CD4-positive, CD25-positive, alpha-beta regulatory T cell (primary cell): ENCODE data around the gene RHOB. TPM values are rescaled to one million over a fixed set of nuclear protein-coding genes. Genes with fewer than 3 reads are reported as not detected.
A peak's percentile ranks its signal among the peaks of the same experiment; 100 is the strongest.

Experiments
- ATAC-seq, 2 donors: fragments of 150-1000 bp; cut with Tn5 transposase; one replicate each; pipeline ENCODE4 v1.10.0; 2021; ENCODE audit warnings: low read depth in 2 of 2, moderate number of reproducible peaks in 2 of 2, moderate library complexity in 1 of 2
- DNase-seq, 3 donors: peaks; one replicate each; pipeline versions ENCODE4 v3.0.0 to v3.0.0-alpha.2; 2012 to 2022; ENCODE audit warnings: mixed read lengths in 1 of 3
- H3K27ac ChIP-seq: one replicate; pipeline ENCODE4 v1.7.0; 2013; ENCODE audit warnings: mild to moderate bottlenecking, low read length; ENCODE audit not compliant: insufficient read depth, poor library complexity, severe bottlenecking
- H3K27me3 ChIP-seq: one replicate; pipeline ENCODE4 v1.7.0; 2013; ENCODE audit warnings: low read length; ENCODE audit not compliant: control insufficient read depth, insufficient read depth
- H3K36me3 ChIP-seq: one replicate; pipeline ENCODE4 v1.7.0; 2013; ENCODE audit warnings: mild to moderate bottlenecking, low read length, moderate library complexity; ENCODE audit not compliant: control insufficient read depth, insufficient read depth
- H3K4me1 ChIP-seq: 2 replicates; pipeline ENCODE4 v1.7.0; 2013; ENCODE audit warnings: mild to moderate bottlenecking, low read length; ENCODE audit not compliant: insufficient read depth, control insufficient read depth, poor library complexity, severe bottlenecking
- H3K4me3 ChIP-seq: one replicate; pipeline ENCODE4 v1.7.0; 2013; ENCODE audit warnings: low read depth, mild to moderate bottlenecking, low read length, moderate library complexity
- H3K9me3 ChIP-seq, 2 experiments: 1 replicate in 1 of 2; 2 replicates in 1 of 2; pipeline ENCODE4 v1.7.0; 2013; ENCODE audit warnings: low read length in 2 of 2, mild to moderate bottlenecking in 1 of 2, moderate library complexity in 1 of 2; ENCODE audit not compliant: control insufficient read depth in 2 of 2
- H3K27ac Mint-ChIP-seq, 3 donors: one replicate each; pipeline ENCODE4 v1.8.0; 2020 to 2022; ENCODE audit warnings: mild to moderate bottlenecking in 3 of 3, mixed read lengths in 3 of 3, moderate library complexity in 2 of 3
- H3K27me3 Mint-ChIP-seq: one replicate; pipeline ENCODE4 v1.8.0; 2022; ENCODE audit warnings: mild to moderate bottlenecking, mixed read lengths
- H3K36me3 Mint-ChIP-seq: one replicate; pipeline ENCODE4 v1.8.0; 2020; ENCODE audit warnings: mixed read lengths
- H3K4me1 Mint-ChIP-seq, 4 donors: one replicate each; pipeline ENCODE4 v1.8.0; 2020 to 2022; ENCODE audit warnings: mixed read lengths in 4 of 4, mild to moderate bottlenecking in 1 of 4
- H3K4me3 Mint-ChIP-seq, 4 donors: one replicate each; pipeline ENCODE4 v1.8.0; 2020 to 2022; ENCODE audit warnings: mild to moderate bottlenecking in 4 of 4, mixed read lengths in 4 of 4, moderate library complexity in 3 of 4
- H3K9me3 Mint-ChIP-seq, 7 donors: one replicate each; pipeline ENCODE4 v1.8.0; 2020 to 2022; ENCODE audit warnings: mixed read lengths in 7 of 7, mild to moderate bottlenecking in 3 of 7, moderate library complexity in 2 of 7
- polyA plus RNA-seq, 4 donors: library from polyadenylated mRNA; unstranded; fragments of 300-500 nt; fragmentation: Illumina TruSeq; gene quantifications; one replicate each; pipeline ENCODE4 v1.2.3, GENCODE V29; 2021
- total RNA-seq: library from RNA; stranded (reverse); gene quantifications from one replicate; pipeline ENCODE4 v1.2.3, GENCODE V29; 2022

The RHOB gene
- total and polyA plus RNA-seq, 5 donors from 2014 or later, result 0.69 to 16.6 (median 1.1) TPM

GRCh38 chr2:20429528-20429927, 17.3 kb upstream of the RHOB start:
- Histone ChIP-seq H3K27ac (no peak overlapping the region), H3K9me3 (no peaks in the 10 kb centered on the region), H3K36me3 (no peaks in the 10 kb centered on the region), H3K27me3 (no peaks in the 10 kb centered on the region), H3K4me3 (no peak overlapping the region), H3K4me1 (peaks cover 8% of the 10 kb centered on the region)
- Mint-ChIP-seq H3K27ac (no peak overlapping the region), H3K4me1 (peaks cover 5 to 15% (median 8%) of the 10 kb centered on the region in 4 donors), H3K27me3 (peaks cover 4% of the 10 kb centered on the region), H3K9me3 (no peaks in the 10 kb centered on the region), H3K4me3 (no peak overlapping the region), H3K36me3 (no peaks in the 10 kb centered on the region)
- peak in 1 of 3 donors; percentile 55 for DNase-seq
- peak in 1 of 2 donors; percentile 32 for ATAC-seq

DNA sequence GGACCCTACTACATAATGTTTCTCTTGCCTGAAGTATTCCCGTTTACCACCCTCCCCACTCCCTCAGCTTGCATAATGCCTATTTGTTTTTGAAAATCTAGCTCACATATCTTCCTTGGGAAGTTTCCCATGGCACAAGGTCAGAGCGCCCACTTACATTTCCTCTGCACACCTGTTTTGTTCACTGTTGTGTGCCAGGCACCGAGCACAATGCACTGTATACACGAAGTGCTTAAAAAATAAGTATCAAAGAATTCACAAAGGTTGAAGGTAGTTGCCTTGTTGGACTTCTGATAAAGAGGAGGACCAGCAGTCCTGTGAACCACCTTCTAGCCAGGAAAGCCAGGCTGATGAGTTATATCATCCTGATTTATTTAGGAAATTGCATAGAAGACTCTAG, 16.8 kb upstream of the RHOB start:
- H3K4me1 Mint-ChIP-seq, result peaks cover 3 to 10% (median 6%) of the 10 kb centered on the region in 4 donors
- no peak for DNase-seq
- H3K36me3 ChIP-seq, result no peaks in the 10 kb centered on the region

DNA sequence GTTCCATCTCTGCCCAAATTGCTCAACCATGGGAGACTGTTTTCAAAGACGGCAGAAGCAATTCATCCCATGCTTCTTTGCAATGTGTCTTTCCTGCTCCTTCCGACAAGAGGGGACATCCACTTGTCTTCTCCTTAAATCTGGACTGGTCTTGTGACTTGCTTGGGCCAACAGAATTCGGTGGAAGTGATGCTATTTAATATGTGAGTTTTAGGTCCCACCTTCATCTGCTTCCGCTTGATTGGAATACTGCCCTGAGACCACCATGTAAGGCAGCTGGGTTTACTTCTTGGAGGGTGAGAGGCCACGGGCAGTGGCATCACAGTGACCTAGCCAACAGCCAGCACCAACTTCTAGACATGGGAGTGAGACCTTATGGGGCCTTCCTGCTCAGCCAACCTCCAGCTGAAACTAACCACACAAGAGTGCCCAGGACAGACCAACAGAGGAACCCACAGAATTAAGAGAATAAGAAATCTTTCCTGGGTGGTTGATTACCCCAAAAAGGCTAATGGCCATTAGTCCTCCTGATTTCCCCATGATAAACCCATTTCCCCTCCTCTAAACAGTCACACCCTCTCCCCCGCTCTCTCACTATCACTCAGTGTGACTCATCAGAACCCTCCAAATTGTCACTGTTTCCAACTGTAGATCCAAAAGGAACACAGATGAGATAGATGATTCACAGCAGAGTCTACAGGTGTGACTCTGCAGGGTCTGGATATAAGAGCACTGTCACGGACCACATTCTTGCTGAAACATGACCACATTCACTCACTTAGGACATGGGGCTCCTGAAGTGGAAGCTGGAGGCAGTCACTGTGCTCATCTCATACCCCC, 16.2 kb upstream of the RHOB start:
- Mint-ChIP-seq H3K36me3 (no peaks in the 10 kb centered on the region), H3K4me3 (peak overlapping the region in 1 of 4 donors; percentile 33), H3K4me1 (peaks cover 0 to 3% (median 0%) of the 10 kb centered on the region in 4 donors), H3K9me3 (no peaks in the 10 kb centered on the region), H3K27ac (no peak overlapping the region), H3K27me3 (peaks cover 4% of the 10 kb centered on the region)
- Histone ChIP-seq H3K27me3 (no peaks in the 10 kb centered on the region), H3K4me1 (no peaks in the 10 kb centered on the region), H3K4me3 (no peak overlapping the region), H3K9me3 (no peaks in the 10 kb centered on the region), H3K36me3 (no peaks in the 10 kb centered on the region), H3K27ac (no peak overlapping the region)
- ATAC-seq (no peak), DNase-seq (peak in 1 of 3 donors; percentile 34)

More for the DNA sequence above, 16.8 kb upstream of the RHOB start:
- H3K4me3 ChIP-seq, result no peak overlapping the region
- no peaks in the 10 kb centered on the region for H3K27me3 ChIP-seq
- H3K9me3 ChIP-seq, result no peaks in the 10 kb centered on the region
- Mint-ChIP-seq H3K27ac (no peak overlapping the region), H3K4me3 (no peak overlapping the region), H3K27me3 (peaks cover 4% of the 10 kb centered on the region), H3K36me3 (no peaks in the 10 kb centered on the region), H3K9me3 (no peaks in the 10 kb centered on the region)
- H3K27ac ChIP-seq, result no peak overlapping the region
- ATAC-seq, result no peak
- H3K4me1 ChIP-seq, result peaks cover 3% of the 10 kb centered on the region

- Mint-ChIP-seq H3K9me3 (no peaks in the 10 kb centered on the region), H3K36me3 (no peaks in the 10 kb centered on the region), H3K4me3 (peak overlapping the region in 1 of 4 donors; percentile 33), H3K27me3 (peaks cover 4% of the 10 kb centered on the region), H3K4me1 (no peaks in the 10 kb centered on the region), H3K27ac (no peak overlapping the region)
- Histone ChIP-seq H3K36me3 (no peaks in the 10 kb centered on the region), H3K4me1 (no peaks in the 10 kb centered on the region), H3K27me3 (no peaks in the 10 kb centered on the region), H3K27ac (no peak overlapping the region), H3K4me3 (no peak overlapping the region), H3K9me3 (no peaks in the 10 kb centered on the region)
- DNase-seq (no peak), ATAC-seq (no peak)
These were observed 15.6 kb upstream of the RHOB start for GRCh38 chr2:20431301-20431698.

GRCh38 chr2:20431772-20432171, 15.1 kb upstream of the RHOB start:
- H3K27me3 Mint-ChIP-seq, result peaks cover 4% of the 10 kb centered on the region
- no peaks in the 10 kb centered on the region for H3K9me3 Mint-ChIP-seq
- Histone ChIP-seq H3K27me3 (peaks cover 2% of the 10 kb centered on the region), H3K4me3 (no peak overlapping the region), H3K27ac (no peak overlapping the region), H3K36me3 (no peaks in the 10 kb centered on the region), H3K9me3 (no peaks in the 10 kb centered on the region), H3K4me1 (no peaks in the 10 kb centered on the region)
- no peaks in the 10 kb centered on the region for H3K36me3 Mint-ChIP-seq
- DNase-seq, result no peak
- no peaks in the 10 kb centered on the region for H3K4me1 Mint-ChIP-seq
- no peak for ATAC-seq
- H3K4me3 Mint-ChIP-seq, result no peak overlapping the region
- no peak overlapping the region for H3K27ac Mint-ChIP-seq

DNA sequence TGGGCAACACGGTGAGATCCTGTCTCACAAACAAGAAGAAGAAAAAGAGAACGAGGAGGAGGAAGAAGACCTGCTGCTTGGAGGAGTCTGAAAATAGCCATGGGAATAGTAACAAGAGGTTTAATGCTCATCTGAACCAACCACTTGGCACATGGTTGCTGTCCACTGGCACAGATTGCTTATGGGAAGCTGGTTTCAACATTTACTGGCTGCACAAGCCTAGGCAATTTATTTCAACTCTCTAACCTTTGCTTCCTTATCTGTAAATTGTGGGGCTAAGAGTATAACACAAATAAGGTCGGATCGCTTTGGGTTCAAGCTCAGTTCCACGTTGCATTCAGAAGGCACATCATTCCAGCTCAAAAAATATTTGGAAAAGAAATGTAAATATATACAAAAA, 14.2 kb upstream of the RHOB start:
- no peak for ATAC-seq

GRCh38 chr2:20433249-20433648, 13.6 kb upstream of the RHOB start:
- peaks cover 11% of the 10 kb centered on the region for H3K27me3 Mint-ChIP-seq
- no peak overlapping the region for H3K4me3 Mint-ChIP-seq

More for the DNA sequence above, 14.2 kb upstream of the RHOB start:
- H3K4me3 ChIP-seq, result no peak overlapping the region
- no peaks in the 10 kb centered on the region for H3K36me3 ChIP-seq
- H3K4me1 Mint-ChIP-seq, result no peaks in the 10 kb centered on the region
- H3K27me3 Mint-ChIP-seq, result peaks cover 9% of the 10 kb centered on the region
- H3K9me3 Mint-ChIP-seq, result no peaks in the 10 kb centered on the region
- no peak overlapping the region for H3K27ac ChIP-seq
- H3K4me1 ChIP-seq, result no peaks in the 10 kb centered on the region
- no peaks in the 10 kb centered on the region for H3K36me3 Mint-ChIP-seq
- H3K4me3 Mint-ChIP-seq, result no peak overlapping the region
- H3K27me3 ChIP-seq, result peaks cover 4% of the 10 kb centered on the region
- no peak overlapping the region for H3K27ac Mint-ChIP-seq
- DNase-seq, result no peak
- H3K9me3 ChIP-seq, result no peaks in the 10 kb centered on the region

More at GRCh38 chr2:20433249-20433648, 13.6 kb upstream of the RHOB start:
- Histone ChIP-seq H3K36me3 (no peaks in the 10 kb centered on the region), H3K27me3 (peaks cover 7% of the 10 kb centered on the region), H3K27ac (no peak overlapping the region), H3K4me3 (no peak overlapping the region), H3K9me3 (no peaks in the 10 kb centered on the region), H3K4me1 (no peaks in the 10 kb centered on the region)
- no peak overlapping the region for H3K27ac Mint-ChIP-seq
- H3K9me3 Mint-ChIP-seq, result no peaks in the 10 kb centered on the region
- no peaks in the 10 kb centered on the region for H3K36me3 Mint-ChIP-seq
- H3K4me1 Mint-ChIP-seq, result no peaks in the 10 kb centered on the region
- ATAC-seq, result no peak
- DNase-seq, result no peak
